22Rv1 (cell line): ENCODE data around the gene CLK2.

Experiments
- CTCF ChIP-seq: fragments of 450-650 bp; IDR thresholded peaks from 2 replicates; pipeline ENCODE4 v1.5.1; 2017; ENCODE audit warnings: mild to moderate bottlenecking
- ZFX ChIP-seq: fragments of 450-650 bp; IDR thresholded peaks from 2 replicates; pipeline ENCODE4 v1.6.1; 2017; ENCODE audit warnings: antibody characterized with exemption, borderline replicate concordance

GRCh38 chr1:155272466-155273342 is 600 bp downstream of the CLK2 start:
- TF ChIP-seq CTCF (no peak), ZFX (no peak)
